Fibroblast of mammary gland (primary cell): ENCODE data around the gene FBXL16.
A peak's percentile ranks its signal among the peaks of the same experiment; 100 is the strongest.

Experiments
- DNase-seq: peaks from one replicate; pipeline ENCODE4 v3.0.0-alpha.2; 2010; ENCODE audit warnings: low read depth
- H3K4me3 ChIP-seq: 2 replicates; pipeline ENCODE4 v1.5.1; 2011; ENCODE audit warnings: low read depth, mild to moderate bottlenecking, low read length, moderate library complexity; ENCODE audit not compliant: control insufficient read depth
- CTCF ChIP-seq: conservative IDR thresholded peaks from 2 replicates; pipeline ENCODE4 v1.5.1; 2011; ENCODE audit warnings: low read depth, low read length, inconsistent platforms; ENCODE audit not compliant: control insufficient read depth, insufficient read depth

Gene FBXL16

GRCh38 chr16:666572-666971 lies 39.0 kb downstream of the FBXL16 start:
- DNase-seq = no peak
- H3K4me3 ChIP-seq = no peak overlapping the region

GRCh38 chr16:662597-662996 lies 43.0 kb downstream of the FBXL16 start:
- no peak for DNase-seq
- no peak for TF ChIP-seq CTCF
- no peak overlapping the region for H3K4me3 ChIP-seq

More at GRCh38 chr16:666572-666971, 39.0 kb downstream of the FBXL16 start:
- no peak for TF ChIP-seq CTCF

GRCh38 chr16:662095-662494 lies 43.5 kb downstream of the FBXL16 start:
- no peak for TF ChIP-seq CTCF
- H3K4me3 ChIP-seq = no peak overlapping the region
- DNase-seq = no peak

GRCh38 chr16:661184-661821 lies 44.3 kb downstream of the FBXL16 start:
- DNase-seq = no peak
- TF ChIP-seq CTCF = no peak
- no peak overlapping the region for H3K4me3 ChIP-seq

- peak; percentile 91 for DNase-seq
- H3K4me3 ChIP-seq = no peak overlapping the region
- TF ChIP-seq CTCF = peak; percentile 56
Observed at GRCh38 chr16:660459-661183, 45.0 kb downstream of the FBXL16 start.

GRCh38 chr16:660132-660458 lies 45.5 kb downstream of the FBXL16 start:
- no peak for DNase-seq
- H3K4me3 ChIP-seq = no peak overlapping the region
- no peak for TF ChIP-seq CTCF

GRCh38 chr16:659618-660017 lies 46.0 kb downstream of the FBXL16 start:
- no peak for TF ChIP-seq CTCF
- no peak overlapping the region for H3K4me3 ChIP-seq

More at GRCh38 chr16:659618-660017, 46.0 kb downstream of the FBXL16 start:
- no peak for DNase-seq
